ENCODE measurements around the gene IL32. TPM values are rescaled to one million over a fixed set of nuclear protein-coding genes. Genes with fewer than 3 reads are reported as not detected.

IL32 gene
- total and polyA plus RNA-seq, 2 experiments from 2014 or later = 2.3 to 6.1 TPM

- peaks cover 14% of the 10 kb centered on the region; the same call in 1 of the 2 replicates for H3F3A ChIP-seq (replicated peaks; ENCODE audit: low read depth)
- ATAC-seq (no peak), DNase-seq (ENCODE audit: low spot score) (no peak)
- H3K4me1 Mint-ChIP-seq = peaks cover 22% of the 10 kb centered on the region
- H3K4me2 ChIP-seq = peak overlapping the region; percentile 65
- H3K27ac Mint-ChIP-seq = no peak overlapping the region
- H3K27me3 ChIP-seq (ENCODE audit: insufficient read depth) = peaks cover 2% of the 10 kb centered on the region; the same call in 1 of the 2 replicates
- peaks cover 21% of the 10 kb centered on the region; the same call in 1 of the 2 replicates for H3K4me1 ChIP-seq (ENCODE audit: insufficient read depth)
- no peak overlapping the region for H2AFZ ChIP-seq
- H3K4me3 Mint-ChIP-seq = no peak overlapping the region
- no peak overlapping the region for H3K4me3 ChIP-seq
- no peaks in the 10 kb centered on the region for H3K9me2 ChIP-seq (ENCODE audit: insufficient read depth)
- H3K9me3 Mint-ChIP-seq = peaks cover 4% of the 10 kb centered on the region; the same call in 1 of the 3 replicates
- H3K27me3 Mint-ChIP-seq (ENCODE audit: insufficient read depth, low read depth, poor library complexity) = peaks cover 14% of the 10 kb centered on the region
- no peak overlapping the region for H3K27ac ChIP-seq (ENCODE audit: low read depth)
- no peak for TF ChIP-seq ZNF331 (CRISPR knock-in tag; IDR thresholded peaks at IDR 0.05; ENCODE audit: low read depth)
- TF ChIP-seq ZNF114 (CRISPR knock-in tag; IDR thresholded peaks at IDR 0.05) = no peak
- no peak for TF ChIP-seq EZH2 (IDR thresholded peaks at IDR 0.05; ENCODE audit: low read depth, unreplicated experiment)
- TF ChIP-seq JUNB (IDR thresholded peaks at IDR 0.05; ENCODE audit: unreplicated experiment) = no peak
- TF ChIP-seq EZH2phosphoT487 (IDR thresholded peaks at IDR 0.05; ENCODE audit: unreplicated experiment) = no peak
- TF ChIP-seq ETS1 (IDR thresholded peaks at IDR 0.05) = no peak
- TF ChIP-seq, protein P1, sequence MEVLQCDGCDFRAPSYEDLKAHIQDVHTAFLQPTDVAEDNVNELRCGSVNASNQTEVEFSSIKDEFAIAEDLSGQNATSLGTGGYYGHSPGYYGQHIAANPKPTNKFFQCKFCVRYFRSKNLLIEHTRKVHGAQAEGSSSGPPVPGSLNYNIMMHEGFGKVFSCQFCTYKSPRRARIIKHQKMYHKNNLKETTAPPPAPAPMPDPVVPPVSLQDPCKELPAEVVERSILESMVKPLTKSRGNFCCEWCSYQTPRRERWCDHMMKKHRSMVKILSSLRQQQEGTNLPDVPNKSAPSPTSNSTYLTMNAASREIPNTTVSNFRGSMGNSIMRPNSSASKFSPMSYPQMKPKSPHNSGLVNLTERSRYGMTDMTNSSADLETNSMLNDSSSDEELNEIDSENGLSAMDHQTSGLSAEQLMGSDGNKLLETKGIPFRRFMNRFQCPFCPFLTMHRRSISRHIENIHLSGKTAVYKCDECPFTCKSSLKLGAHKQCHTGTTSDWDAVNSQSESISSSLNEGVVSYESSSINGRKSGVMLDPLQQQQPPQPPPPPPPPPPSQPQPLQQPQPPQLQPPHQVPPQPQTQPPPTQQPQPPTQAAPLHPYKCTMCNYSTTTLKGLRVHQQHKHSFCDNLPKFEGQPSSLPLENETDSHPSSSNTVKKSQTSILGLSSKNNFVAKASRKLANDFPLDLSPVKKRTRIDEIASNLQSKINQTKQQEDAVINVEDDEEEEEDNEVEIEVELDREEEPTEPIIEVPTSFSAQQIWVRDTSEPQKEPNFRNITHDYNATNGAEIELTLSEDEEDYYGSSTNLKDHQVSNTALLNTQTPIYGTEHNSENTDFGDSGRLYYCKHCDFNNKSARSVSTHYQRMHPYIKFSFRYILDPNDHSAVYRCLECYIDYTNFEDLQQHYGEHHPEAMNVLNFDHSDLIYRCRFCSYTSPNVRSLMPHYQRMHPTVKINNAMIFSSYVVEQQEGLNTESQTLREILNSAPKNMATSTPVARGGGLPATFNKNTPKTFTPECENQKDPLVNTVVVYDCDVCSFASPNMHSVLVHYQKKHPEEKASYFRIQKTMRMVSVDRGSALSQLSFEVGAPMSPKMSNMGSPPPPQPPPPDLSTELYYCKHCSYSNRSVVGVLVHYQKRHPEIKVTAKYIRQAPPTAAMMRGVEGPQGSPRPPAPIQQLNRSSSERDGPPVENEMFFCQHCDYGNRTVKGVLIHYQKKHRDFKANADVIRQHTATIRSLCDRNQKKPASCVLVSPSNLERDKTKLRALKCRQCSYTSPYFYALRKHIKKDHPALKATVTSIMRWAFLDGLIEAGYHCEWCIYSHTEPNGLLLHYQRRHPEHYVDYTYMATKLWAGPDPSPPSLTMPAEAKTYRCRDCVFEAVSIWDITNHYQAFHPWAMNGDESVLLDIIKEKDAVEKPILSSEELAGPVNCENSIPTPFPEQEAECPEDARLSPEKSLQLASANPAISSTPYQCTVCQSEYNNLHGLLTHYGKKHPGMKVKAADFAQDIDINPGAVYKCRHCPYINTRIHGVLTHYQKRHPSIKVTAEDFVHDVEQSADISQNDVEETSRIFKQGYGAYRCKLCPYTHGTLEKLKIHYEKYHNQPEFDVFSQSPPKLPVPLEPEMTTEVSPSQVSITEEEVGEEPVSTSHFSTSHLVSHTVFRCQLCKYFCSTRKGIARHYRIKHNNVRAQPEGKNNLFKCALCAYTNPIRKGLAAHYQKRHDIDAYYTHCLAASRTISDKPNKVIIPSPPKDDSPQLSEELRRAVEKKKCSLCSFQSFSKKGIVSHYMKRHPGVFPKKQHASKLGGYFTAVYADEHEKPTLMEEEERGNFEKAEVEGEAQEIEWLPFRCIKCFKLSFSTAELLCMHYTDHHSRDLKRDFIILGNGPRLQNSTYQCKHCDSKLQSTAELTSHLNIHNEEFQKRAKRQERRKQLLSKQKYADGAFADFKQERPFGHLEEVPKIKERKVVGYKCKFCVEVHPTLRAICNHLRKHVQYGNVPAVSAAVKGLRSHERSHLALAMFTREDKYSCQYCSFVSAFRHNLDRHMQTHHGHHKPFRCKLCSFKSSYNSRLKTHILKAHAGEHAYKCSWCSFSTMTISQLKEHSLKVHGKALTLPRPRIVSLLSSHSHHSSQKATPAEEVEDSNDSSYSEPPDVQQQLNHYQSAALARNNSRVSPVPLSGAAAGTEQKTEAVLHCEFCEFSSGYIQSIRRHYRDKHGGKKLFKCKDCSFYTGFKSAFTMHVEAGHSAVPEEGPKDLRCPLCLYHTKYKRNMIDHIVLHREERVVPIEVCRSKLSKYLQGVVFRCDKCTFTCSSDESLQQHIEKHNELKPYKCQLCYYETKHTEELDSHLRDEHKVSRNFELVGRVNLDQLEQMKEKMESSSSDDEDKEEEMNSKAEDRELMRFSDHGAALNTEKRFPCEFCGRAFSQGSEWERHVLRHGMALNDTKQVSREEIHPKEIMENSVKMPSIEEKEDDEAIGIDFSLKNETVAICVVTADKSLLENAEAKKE (CRISPR knock-in tag; IDR thresholded peaks at IDR 0.05) = no peak
- peaks cover 14% of the 10 kb centered on the region for H3K36me3 Mint-ChIP-seq (ENCODE audit: low read depth)
- peaks cover 3% of the 10 kb centered on the region; the same call in 1 of the 2 replicates for H4K20me1 ChIP-seq (replicated peaks; ENCODE audit: insufficient read depth)
- no peaks in the 10 kb centered on the region for H3K36me3 ChIP-seq (ENCODE audit: insufficient read depth)
- no peaks in the 10 kb centered on the region; the same call in 1 of the 2 replicates for H3K79me2 ChIP-seq (replicated peaks; ENCODE audit: insufficient read depth)
Observed at GRCh38 chr16:3038896-3039295, 26.5 kb upstream of the IL32 start.

Measured in GM23338 (cell line).